Osteoblast (primary cell): ENCODE measurements around the gene MRPS16. TPM values are rescaled to one million over a fixed set of nuclear protein-coding genes. Genes with fewer than 3 reads are reported as not detected.
A peak's percentile ranks its signal among the peaks of the same experiment; 100 is the strongest.

Experiments
- DNase-seq: peaks from one replicate; pipeline ENCODE4 v3.0.0; 2011; ENCODE audit warnings: low spot score, mixed read lengths; ENCODE audit not compliant: insufficient read length; ENCODE audit errors: missing footprints
- H2AFZ ChIP-seq: 2 replicates; pipeline ENCODE4 v1.6.0; 2011; ENCODE audit warnings: mild to moderate bottlenecking, low read length
- H3K27ac ChIP-seq: 2 replicates; pipeline ENCODE4 v1.5.1; 2011; ENCODE audit warnings: mild to moderate bottlenecking, low read depth, low read length, moderate library complexity
- H3K27me3 ChIP-seq: 2 replicates; pipeline ENCODE4 v1.6.0; 2012; ENCODE audit warnings: mild to moderate bottlenecking, control low read depth, inconsistent platforms, low read length, moderate library complexity; ENCODE audit not compliant: insufficient read depth
- H3K36me3 ChIP-seq: 2 replicates; pipeline ENCODE4 v1.5.1; 2011; ENCODE audit warnings: mild to moderate bottlenecking, low read length, control low read depth, moderate library complexity; ENCODE audit not compliant: insufficient read depth
- H3K4me1 ChIP-seq: 2 replicates; pipeline ENCODE4 v1.5.1; 2011; ENCODE audit warnings: mild to moderate bottlenecking, low read length, control low read depth, moderate library complexity; ENCODE audit not compliant: insufficient read depth
- H3K4me2 ChIP-seq: 2 replicates; pipeline ENCODE4 v1.6.0; 2011; ENCODE audit warnings: mild to moderate bottlenecking, low read length; ENCODE audit not compliant: insufficient read depth
- H3K4me3 ChIP-seq: fragments of 200-600 bp; sonication (generic); 3 replicates; pipeline ENCODE4 v1.5.1; 2012; ENCODE audit warnings: mild to moderate bottlenecking, low read length, inconsistent platforms; ENCODE audit not compliant: insufficient read depth
- H3K79me2 ChIP-seq: 2 replicates; pipeline ENCODE4 v1.6.0; 2012; ENCODE audit warnings: mild to moderate bottlenecking, low read length, control low read depth, inconsistent platforms; ENCODE audit not compliant: insufficient read depth
- H3K9me3 ChIP-seq: 2 replicates; pipeline ENCODE4 v1.5.1; 2011; ENCODE audit warnings: low read depth, low read length, control low read depth
- H4K20me1 ChIP-seq: 2 replicates; pipeline ENCODE4 v1.6.0; 2012; ENCODE audit warnings: mild to moderate bottlenecking, low read length, control low read depth; ENCODE audit not compliant: insufficient read depth
- total RNA-seq: library from RNA; depleted of rRNA; stranded (reverse); fragments of >200 nt; gene quantifications from 2 replicates; pipeline ENCODE4 v1.2.3, GENCODE V29; 2012
- TF ChIP-seq, protein P1 (sequence below): IDR thresholded peaks from 2 replicates; pipeline ENCODE4 v1.5.1; 2011; ENCODE audit warnings: mild to moderate bottlenecking, low read depth, low read length, moderate library complexity; ENCODE audit errors: extremely low read depth

MRPS16 gene
- total RNA-seq, 1 donor, result 80.7 TPM

GRCh38 chr10:73246646-73247508, 5.6 kb downstream of the MRPS16 start, which contains the start of gene DNAJC9:
DNAJC9 (minus strand) TSS chr10:73247255; CDS start chr10:73247189, 66 bp downstream.
- Histone ChIP-seq H3K4me3 (peak within 1 kb of the TSS; percentile 89), H3K79me2 (peaks cover 64% of the 10 kb centered on the region), H4K20me1 (no peaks in the 10 kb centered on the region), H3K4me2 (peak within 1 kb of the TSS; percentile 83), H3K27ac (peak within 1 kb of the TSS; percentile 50), H3K27me3 (no peaks in the 10 kb centered on the region), H3K4me1 (peaks cover 31% of the 10 kb centered on the region), H3K9me3 (no peaks in the 10 kb centered on the region), H3K36me3 (peaks cover 50% of the 10 kb centered on the region), H2AFZ (peak within 1 kb of the TSS; percentile 85)
- DNase-seq, result peak; percentile 96
- TF ChIP-seq, protein P1, sequence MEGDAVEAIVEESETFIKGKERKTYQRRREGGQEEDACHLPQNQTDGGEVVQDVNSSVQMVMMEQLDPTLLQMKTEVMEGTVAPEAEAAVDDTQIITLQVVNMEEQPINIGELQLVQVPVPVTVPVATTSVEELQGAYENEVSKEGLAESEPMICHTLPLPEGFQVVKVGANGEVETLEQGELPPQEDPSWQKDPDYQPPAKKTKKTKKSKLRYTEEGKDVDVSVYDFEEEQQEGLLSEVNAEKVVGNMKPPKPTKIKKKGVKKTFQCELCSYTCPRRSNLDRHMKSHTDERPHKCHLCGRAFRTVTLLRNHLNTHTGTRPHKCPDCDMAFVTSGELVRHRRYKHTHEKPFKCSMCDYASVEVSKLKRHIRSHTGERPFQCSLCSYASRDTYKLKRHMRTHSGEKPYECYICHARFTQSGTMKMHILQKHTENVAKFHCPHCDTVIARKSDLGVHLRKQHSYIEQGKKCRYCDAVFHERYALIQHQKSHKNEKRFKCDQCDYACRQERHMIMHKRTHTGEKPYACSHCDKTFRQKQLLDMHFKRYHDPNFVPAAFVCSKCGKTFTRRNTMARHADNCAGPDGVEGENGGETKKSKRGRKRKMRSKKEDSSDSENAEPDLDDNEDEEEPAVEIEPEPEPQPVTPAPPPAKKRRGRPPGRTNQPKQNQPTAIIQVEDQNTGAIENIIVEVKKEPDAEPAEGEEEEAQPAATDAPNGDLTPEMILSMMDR, result no peak

DNA sequence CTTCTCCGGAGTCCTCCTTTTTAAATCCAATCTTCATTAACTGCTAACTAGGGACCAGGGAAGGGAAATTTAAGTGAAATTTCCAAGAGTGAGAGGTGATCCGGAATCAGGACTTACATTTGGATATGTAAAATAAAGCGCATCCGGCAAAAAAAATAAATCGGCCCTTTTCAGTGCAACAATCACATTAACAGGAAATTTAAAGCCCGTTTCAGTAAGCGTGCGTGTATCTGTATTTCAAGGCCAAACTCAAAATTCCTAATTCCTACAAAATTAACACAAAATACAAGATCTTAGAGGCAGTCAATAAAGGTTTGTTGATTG, 6.2 kb downstream of the MRPS16 start:
- TF ChIP-seq, protein P1, result no peak
- peaks cover 58% of the 10 kb centered on the region for H3K79me2 ChIP-seq
- H3K36me3 ChIP-seq, result peaks cover 51% of the 10 kb centered on the region
- no peaks in the 10 kb centered on the region for H3K27me3 ChIP-seq
- no peak for DNase-seq
- peak overlapping the region; percentile 85 for H2AFZ ChIP-seq
- H3K4me2 ChIP-seq, result peak overlapping the region; percentile 83
- peaks cover 25% of the 10 kb centered on the region for H3K4me1 ChIP-seq
- H3K27ac ChIP-seq, result peak overlapping the region; percentile 50
- peak overlapping the region; percentile 89 for H3K4me3 ChIP-seq
- no peaks in the 10 kb centered on the region for H4K20me1 ChIP-seq
- no peaks in the 10 kb centered on the region for H3K9me3 ChIP-seq

DNA sequence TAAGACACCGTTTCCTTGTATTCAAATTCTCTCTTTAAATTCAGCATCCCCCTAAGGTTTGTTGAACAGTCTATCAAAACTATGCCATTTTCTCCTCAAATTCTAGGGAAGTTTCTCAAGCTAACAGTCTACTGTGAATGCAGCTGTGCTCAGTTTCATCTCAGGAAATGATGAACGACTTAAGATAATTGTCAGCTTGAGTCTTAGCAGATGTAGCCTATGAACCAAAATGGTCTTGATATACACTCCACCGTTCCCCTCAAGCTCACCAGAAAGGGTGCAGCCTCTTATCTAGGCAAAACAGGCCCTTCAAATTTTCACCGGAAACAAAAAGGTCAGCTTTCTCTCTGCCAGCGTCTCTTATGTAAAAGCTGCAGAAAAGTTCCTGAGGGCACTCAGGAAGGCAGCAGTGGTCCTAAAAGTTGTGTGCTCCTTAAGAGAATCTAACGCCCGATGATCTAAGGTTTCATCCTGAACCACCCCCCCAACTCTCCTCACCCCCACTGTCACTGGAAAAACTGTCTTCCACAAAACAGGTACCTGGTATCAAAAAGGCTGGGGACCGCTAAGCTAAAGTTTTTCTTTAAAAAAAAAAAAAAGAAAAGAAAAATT, 7.5 kb downstream of the MRPS16 start:
- DNase-seq, result no peak
- no peaks in the 10 kb centered on the region for H3K9me3 ChIP-seq
- H3K36me3 ChIP-seq, result peaks cover 49% of the 10 kb centered on the region
- peak overlapping the region; percentile 83 for H3K4me2 ChIP-seq
- H3K27me3 ChIP-seq, result no peaks in the 10 kb centered on the region
- H3K79me2 ChIP-seq, result peaks cover 46% of the 10 kb centered on the region
- H2AFZ ChIP-seq, result no peak overlapping the region
- peaks cover 22% of the 10 kb centered on the region for H3K4me1 ChIP-seq
- H4K20me1 ChIP-seq, result no peaks in the 10 kb centered on the region
- peak overlapping the region; percentile 89 for H3K4me3 ChIP-seq
- H3K27ac ChIP-seq, result no peak overlapping the region
- TF ChIP-seq, protein P1, result no peak

- DNase-seq, result no peak
- H2AFZ ChIP-seq, result no peak overlapping the region
- H4K20me1 ChIP-seq, result no peaks in the 10 kb centered on the region
- no peaks in the 10 kb centered on the region for H3K27me3 ChIP-seq
- H3K4me2 ChIP-seq, result no peak overlapping the region
- peaks cover 19% of the 10 kb centered on the region for H3K79me2 ChIP-seq
- H3K36me3 ChIP-seq, result peaks cover 61% of the 10 kb centered on the region
- H3K9me3 ChIP-seq, result no peaks in the 10 kb centered on the region
- H3K4me1 ChIP-seq, result peaks cover 3% of the 10 kb centered on the region
- TF ChIP-seq, protein P1, result no peak
- H3K27ac ChIP-seq, result no peak overlapping the region
- H3K4me3 ChIP-seq, result no peak overlapping the region
These were observed 12.5 kb downstream of the MRPS16 start for GRCh38 chr10:73239908-73240307.
